GM19351 (cell line): ENCODE data around the gene SCNN1A.

Experiments
- ATAC-seq: cut with Tn5 transposase; IDR thresholded peaks from one replicate; pipeline ENCODE4 v1.9.1; 2021; ENCODE audit warnings: mild to moderate bottlenecking, moderate library complexity; ENCODE audit not compliant: unreplicated experiment

SCNN1A gene

DNA sequence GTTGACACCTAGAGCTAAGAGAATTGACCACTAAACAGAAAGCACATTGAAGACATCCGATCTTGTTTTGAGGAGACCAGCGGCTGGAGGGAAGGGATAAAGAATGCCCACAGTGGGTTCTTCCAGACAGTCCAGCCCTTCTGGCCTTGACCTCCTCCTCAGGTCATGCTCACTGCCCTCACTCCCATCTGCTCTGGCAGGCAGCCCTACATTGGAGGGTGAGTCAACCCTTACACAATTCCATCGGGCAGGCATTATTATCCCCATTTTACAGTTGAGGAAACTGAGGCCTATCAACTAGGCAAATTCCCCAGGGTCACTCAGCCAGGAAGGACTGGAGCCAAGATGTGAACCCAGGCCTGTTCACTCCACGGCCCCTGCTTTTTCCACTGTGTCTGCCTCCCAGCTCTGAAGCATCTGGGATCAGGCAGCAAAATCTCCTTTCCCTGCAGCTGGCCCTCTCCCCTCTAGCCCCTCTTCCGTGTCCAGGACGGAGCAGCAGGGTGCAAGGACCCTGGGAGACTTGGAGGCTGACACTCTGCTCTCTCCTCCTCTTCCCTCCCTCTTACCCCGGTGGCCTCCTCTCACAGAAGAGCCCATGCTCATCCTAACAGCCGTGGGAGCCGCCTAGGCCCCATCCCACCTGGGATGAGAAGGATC is 5.3 kb downstream of the SCNN1A start:
- no peak for ATAC-seq

DNA sequence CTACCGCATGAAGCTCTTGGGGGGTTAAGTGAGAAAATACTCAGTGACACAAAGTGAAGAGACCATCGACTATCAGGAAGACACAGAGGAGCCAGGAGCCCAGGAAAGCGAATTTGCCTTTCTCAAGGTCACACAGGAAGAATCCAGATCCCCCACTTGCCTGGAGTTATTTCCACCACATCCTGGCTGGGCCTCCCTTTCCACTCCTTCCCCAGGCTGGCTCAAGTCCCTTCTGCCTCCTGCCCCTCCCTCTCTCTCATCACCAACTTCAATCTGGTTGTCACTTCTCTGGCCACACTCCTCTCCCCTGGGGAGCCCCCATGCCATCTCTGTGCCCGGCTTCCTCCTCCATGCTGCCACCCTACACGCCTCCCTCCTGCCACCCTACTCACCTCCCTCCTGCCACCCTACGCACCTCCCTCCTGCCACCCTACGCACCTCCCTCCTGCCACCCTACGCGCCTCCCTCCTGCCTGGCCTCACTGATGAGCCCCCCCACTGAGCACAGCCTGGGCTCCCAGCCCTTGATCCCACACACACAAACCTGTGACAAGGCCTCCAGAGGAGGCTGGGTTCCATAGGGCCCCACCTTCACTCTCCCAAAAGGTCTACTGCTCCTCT is 6.3 kb downstream of the SCNN1A start:
- no peak for ATAC-seq

DNA sequence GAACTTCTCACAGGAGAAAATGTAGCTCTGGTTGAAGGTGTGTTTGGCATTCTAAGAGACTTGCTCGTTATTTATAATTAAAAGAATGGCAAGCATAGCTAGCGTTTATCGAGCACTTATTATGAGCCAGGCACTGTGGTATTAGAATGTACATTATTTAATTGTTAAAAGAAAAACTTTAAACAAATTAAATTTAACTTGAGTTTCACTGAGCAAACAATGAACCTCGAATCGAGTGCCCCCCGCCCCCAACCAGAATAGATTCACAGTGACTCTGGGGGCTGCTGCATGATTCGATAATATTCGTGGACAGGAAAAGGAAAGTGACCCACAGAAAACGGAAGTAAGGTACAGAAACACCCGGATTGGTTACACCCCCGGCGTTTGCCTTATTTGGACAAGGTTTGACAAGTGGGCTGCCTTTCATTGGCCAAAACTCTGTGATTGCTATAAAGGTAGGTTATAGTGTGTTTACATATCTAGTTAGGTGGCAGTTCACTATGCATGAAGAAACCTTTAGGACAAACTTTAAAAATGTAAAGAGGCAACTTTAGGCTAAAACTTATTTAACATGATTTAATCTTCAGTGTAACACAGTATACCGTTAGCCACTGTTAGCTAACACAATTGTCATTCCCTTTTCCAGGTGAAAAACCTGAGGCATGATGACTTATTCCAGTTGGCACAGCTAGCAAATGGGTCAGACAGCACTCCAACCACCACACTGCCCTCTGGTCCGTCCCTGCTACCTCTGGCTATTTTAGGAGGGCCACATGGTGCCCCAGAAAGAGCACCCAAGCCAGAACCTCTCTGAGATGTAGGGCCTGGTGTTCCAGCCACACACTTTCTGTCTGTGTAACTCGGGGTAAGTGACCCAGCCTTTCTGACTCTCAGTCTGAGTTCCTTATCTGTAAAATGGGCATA is 7.1 kb downstream of the SCNN1A start:
- no peak for ATAC-seq

GRCh38 chr12:6367065-6367968 is 8.0 kb downstream of the SCNN1A start:
- no peak for ATAC-seq

- no peak for ATAC-seq
These were observed 11.4 kb downstream of the SCNN1A start for GRCh38 chr12:6364044-6364374.

- ATAC-seq = no peak
These were observed 11.9 kb downstream of the SCNN1A start for GRCh38 chr12:6363330-6364043.

GRCh38 chr12:6363010-6363329 is 12.4 kb downstream of the SCNN1A start:
- no peak for ATAC-seq

- no peak for ATAC-seq
These were observed 13.0 kb downstream of the SCNN1A start for GRCh38 chr12:6362403-6362802.

- ATAC-seq = no peak
These were observed 13.5 kb downstream of the SCNN1A start for GRCh38 chr12:6361834-6362233.

DNA sequence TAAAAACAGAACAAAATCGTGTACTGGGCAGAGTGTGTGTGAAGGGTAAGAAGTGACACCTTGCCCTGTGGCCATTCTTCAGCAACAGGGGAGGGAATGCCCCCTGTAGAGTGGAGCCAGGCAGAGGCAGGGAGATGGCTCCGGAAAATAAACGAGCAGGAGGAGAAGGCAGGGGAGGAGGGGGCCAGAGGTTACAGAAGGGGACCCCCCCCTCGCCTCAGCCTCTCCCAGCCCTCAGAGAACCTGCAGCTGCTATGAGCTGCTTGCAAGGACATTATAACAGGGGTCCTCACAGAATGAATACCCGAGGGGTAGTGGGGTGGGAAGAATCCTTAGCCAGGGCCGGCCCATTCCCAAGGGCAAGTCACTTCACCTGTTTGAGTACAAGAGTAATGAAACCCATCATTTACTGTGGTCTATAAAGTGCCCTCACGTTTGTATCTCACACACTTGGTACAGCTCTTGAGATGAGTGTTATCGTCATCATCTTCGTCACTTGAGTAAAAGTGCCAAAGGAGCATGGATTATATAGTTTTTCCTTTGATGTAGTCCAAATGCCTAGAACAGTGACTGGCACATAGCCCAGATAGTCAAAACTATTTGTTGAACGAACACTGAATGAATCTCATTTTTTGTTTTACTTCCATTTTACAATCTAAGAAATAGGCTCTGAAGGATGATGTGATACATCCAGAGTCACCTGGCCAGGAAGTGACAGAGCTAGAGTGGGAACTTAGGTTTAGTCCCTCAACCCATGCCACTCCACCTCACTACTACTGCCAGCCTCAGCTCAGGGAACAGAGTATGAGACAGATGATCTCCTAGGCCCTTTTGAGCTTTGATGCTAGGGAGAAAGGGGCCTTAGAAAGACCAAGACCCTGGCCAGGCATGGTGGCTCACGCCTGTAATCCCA is 14.5 kb downstream of the SCNN1A start:
- no peak for ATAC-seq

- no peak for ATAC-seq
These were observed 15.2 kb downstream of the SCNN1A start for GRCh38 chr12:6360080-6360571.

DNA sequence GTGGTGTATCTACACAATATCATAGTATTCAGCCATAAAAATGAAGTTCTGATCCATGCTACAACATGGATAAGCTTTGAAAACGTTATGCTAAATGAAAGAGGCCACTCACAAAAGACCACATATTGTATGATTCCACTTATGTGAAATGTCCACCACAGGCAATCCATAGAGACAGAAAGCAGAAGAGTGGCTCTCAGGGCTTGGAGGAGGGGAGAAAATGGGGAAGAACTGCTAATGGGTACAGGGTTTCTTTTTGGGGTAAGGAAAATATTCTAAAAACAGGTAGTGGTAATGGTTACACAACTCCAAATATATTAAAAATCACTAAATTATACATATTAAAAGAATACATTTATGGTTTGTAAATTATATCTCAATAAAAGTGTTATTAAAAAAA is 16.5 kb downstream of the SCNN1A start:
- ATAC-seq = no peak

DNA sequence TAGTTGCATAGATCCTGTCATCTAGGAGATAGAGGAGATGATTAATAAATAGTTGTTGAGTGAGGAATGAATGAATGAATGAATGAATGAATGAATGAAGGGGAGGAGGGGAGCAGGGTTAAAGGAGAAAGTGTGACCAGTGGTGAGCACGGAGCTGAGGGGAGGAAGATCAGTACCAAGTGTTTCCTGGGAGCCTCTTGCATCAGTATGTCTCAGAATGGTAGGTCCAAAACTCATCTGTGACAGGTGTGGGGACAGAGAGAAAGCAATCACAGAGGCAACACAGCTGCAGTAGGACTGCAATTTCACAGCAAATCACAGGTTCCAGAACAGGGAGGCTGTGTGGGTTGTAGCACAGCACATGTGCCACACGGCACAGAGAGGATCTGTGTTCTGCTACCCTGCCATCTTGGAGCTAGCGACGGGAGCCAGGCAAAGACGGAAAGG is 19.0 kb downstream of the SCNN1A start:
- ATAC-seq = no peak

GRCh38 chr12:6355491-6356373 is 19.6 kb downstream of the SCNN1A start:
- no peak for ATAC-seq

- no peak for ATAC-seq
These were observed 20.6 kb downstream of the SCNN1A start for GRCh38 chr12:6354495-6355393.

- no peak for ATAC-seq
These were observed 22.9 kb downstream of the SCNN1A start for GRCh38 chr12:6352193-6353173.
